Activated T-cell treated with anti-CD3 and anti-CD28 coated beads, Interleukin-2, amount 50 U/mL, for 1 hour (primary cell): ENCODE measurements around the gene TTC17.
"Not testable (repeated sequence)": the region's sequence is repeated elsewhere in the genome, so short reads cannot be mapped to it uniquely, and the experiment has no call there.

ENCODE experiments used
- DNase-seq: peaks from one replicate; pipeline ENCODE4 v3.0.0-alpha.2; 2020

The TTC17 gene

GRCh38 chr11:43358801-43359421 lies at the start of gene TTC17:
TTC17 (plus strand) TSS chr11:43358920; CDS start chr11:43358955, 35 bp downstream.
- peak; percentile 90 for DNase-seq

GRCh38 chr11:43311791-43312607 lies 46.7 kb upstream of the TTC17 start, which contains the start of gene API5:
API5 (plus strand) TSS chr11:43311996; CDS start chr11:43312128, 132 bp downstream.
- peak; percentile 89 for DNase-seq

DNA sequence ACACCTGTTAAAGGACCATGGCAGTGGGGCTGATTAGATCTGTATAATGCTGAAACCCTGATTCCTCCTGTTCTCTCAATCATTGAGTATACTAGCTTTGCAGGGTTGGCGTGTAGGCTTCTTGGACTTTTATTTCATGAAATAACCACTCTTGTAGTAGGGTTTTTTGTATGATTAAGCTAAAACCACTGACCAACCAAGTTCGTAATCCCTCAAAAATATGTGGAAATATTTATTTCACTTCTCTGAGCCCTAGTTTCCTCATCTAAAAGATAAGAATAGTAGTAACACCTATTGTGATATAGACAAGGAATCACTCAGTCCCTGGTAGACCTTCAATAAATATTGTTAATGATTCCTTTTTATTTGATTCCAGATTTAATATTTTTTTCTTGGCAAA lies 42.8 kb upstream of the TTC17 start:
- no peak for DNase-seq

DNA sequence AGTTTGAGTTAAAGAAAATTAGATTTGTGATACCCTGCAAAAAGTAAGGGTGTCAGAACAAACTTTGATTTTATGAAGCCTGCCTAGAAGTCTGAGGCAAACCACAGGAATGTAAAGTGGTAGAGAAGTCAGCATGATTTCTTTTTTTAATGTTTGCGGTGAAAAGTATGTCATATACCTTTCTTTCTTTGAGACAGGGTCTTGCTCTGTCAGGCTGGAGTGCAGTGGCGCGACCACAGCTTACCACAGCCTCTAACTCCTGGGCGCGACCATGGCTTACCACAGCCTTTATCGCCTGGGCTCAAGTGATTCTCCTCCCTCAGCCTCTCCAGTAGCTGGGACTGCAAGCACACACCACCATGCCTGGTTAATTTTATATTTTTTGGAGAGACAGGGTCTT lies 42.3 kb upstream of the TTC17 start:
- DNase-seq, result peak; percentile 21

DNA sequence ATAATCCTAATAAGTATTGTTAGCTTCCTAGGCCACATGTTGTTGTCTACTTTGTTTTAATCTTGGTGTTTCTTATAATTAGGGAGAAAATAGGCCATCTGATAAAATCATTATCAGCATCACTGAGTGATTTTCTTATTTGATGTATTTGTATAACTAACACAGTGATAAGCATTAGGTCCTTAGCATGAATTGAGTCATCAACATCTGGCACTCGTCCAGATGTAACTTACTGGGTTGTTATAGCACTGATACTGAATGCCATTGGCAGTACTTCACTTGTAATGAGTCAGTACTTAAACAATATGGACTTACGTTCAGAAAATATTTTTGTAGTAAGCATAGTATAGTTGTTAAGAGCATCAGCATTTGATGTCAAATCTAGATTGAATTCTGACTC lies 30.7 kb upstream of the TTC17 start:
- DNase-seq, result no peak

GRCh38 chr11:43328482-43328881 lies 30.2 kb upstream of the TTC17 start:
- DNase-seq, result no peak

DNA sequence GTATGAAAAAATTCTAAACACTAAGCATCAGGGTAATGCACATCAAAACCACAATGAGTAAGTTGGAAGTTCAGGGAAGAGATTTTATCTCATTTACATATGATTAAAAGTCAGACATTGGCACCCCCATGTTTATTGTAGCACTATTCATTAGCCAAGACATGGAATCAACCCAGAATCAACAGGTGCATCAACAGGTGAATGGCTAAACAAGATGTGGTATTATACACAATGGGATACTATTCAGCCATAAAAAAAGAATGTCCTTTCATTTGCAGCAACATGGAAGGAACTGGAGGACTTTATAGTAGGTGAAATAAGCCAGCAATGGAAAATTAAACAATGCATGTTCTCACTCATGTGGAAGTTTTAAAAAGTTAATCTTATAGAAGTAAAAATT lies 17.6 kb upstream of the TTC17 start:
- DNase-seq, result no peak

DNA sequence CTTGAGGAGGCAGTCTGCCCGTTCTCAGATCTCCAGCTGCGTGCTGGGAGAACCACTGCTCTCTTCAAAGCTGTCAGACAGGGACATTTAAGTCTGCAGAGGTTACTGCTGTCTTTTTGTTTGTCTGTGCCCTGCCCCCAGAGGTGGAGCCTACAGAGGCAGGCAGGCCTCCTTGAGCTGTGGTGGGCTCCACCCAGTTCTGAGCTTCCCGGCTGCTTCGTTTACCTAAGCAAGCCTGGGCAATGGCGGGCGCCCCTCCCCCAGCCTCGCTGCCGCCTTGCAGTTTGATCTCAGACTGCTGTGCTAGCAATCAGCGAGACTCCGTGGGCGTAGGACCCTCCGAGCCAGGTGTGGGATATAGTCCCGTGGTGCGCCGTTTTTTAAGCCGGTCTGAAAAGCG lies 7.3 kb upstream of the TTC17 start:
- not testable (repeated sequence) for DNase-seq

- no peak for DNase-seq
Observed at GRCh38 chr11:43354311-43354710, 4.4 kb upstream of the TTC17 start.

GRCh38 chr11:43356336-43356735 lies 2.4 kb upstream of the TTC17 start:
- no peak for DNase-seq

DNA sequence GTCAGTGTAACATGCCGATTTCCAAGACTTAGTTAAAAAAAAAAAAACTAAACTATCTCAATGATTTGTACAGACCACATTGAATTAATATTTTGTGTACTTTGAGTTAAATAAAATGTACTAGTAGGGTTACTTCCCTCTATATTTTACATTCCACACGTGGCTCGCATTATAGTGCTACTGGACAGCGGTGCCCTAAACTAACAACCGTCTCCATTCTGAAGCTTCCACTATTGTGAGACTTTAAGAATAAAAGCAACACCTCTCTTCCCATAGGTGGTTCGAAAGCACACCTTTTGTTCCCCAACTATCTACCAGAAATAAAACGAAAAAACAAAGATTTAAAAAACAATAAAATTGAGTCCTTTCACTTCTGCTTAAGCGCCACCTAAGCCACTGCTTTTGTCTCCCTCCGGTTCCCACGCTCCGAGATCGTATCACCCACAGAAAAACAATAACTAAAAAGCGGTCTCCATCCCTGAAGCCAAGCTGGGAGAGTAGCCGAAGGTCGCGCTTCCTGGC lies 380 bp upstream of the TTC17 start:
- no peak for DNase-seq

DNA sequence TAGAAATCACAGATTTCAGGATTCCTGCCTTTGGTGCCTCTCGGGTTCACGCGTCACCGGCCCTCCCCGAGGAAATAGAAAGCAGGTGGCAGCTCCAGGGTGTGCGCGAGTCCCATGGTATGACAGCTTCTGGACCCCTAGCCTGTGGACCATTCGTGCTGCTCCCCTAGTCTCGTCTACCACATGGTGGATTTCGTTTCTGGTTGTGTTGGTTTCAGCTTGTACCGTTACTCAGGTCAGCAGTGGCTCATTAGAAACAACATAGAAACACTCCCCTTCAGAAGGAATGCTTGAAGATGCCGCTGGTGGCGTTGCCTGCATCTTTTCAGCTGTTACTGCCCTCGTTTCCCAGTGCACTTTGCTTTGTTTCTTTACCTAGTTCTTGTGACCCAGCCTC lies 700 bp downstream of the TTC17 start:
- no peak for DNase-seq

DNA sequence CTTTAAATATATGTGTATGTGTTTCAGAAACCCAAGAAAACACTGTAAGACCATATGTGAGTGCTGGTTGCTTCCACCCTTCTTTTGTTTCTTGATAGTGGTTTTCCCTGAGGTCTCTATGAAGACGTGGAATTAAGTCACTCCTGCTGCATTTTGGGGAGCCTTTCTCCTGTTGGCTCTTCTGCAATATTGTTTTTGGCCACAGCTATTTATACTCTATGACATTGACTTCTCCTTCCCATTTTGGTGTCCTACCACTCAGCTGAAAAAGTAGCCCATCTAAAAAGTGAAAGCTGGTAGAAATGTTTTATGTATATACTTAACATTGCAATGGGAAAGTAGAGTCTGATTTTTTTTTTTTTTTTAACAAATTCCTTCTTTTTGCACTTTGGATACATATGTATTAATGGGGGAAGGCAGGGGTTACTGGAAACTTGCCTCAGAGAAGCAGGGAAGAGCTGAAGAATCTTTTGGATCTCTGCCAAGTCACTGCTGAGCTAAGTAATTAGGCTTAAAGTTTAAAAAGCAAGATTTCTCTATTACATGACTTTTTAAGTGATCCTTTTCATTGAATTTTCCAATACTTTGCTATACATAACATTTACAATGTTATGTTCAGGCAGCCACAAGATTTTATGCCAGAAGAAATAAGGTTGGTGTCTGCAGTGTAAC lies 1.8 kb downstream of the TTC17 start:
- DNase-seq, result no peak

DNA sequence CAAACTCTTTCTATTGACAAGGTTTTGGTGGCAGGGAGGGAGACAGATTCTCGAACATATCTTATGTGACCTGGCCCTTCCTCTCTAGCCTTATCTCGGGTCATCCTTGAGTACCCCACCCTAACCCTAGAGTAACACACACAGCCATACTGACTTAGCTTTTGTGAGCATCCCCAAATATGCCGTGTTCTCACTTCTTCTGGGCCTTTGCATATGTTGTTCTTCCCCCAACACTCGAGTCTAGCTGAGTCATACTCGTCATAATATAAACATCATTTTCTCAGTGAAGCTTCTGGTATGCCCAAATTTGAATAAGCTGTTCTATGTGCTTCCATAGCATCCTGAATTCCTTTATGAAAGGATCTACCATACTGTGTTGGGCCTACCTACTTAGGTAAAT lies 8.0 kb downstream of the TTC17 start:
- DNase-seq, result no peak

DNA sequence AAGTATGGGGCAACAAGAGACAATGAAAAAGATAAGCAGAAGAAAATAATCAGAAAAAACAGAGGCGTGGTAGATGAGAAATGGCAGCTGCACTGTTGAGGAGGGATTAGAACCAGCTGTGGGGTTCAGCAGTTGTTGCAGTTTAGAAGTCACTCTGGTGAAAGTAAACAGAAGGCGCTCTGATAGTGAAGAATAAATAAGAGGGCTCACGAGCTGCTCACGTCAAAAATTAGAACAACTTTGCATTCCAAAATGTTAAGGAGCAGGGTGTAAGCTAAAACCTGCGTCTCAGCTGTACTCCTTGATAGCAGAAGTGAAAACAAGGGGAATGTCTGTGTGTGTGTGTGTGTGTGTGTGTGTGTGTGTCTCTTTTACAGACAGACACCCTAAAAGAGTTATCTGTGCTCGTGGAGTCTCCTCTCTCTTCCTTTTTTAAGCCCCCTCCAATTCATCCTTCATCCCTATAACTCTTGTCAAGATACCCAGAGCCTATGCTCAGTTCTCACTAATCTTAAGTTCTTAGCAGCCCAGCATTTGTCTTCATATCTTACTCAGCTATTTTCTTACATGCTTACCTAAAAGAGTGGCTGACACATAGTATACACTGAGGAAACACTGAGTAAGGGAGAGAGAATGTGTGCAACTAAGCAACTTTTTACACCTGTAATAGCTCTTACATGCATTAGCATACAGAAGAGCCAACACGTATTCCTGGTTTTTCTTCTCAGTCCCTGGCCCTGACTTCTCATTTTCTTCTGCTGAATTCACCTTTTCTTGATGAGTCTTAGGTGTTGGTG lies 8.9 kb downstream of the TTC17 start:
- no peak for DNase-seq

GRCh38 chr11:43376065-43376464 lies 17.3 kb downstream of the TTC17 start:
- DNase-seq, result no peak

DNA sequence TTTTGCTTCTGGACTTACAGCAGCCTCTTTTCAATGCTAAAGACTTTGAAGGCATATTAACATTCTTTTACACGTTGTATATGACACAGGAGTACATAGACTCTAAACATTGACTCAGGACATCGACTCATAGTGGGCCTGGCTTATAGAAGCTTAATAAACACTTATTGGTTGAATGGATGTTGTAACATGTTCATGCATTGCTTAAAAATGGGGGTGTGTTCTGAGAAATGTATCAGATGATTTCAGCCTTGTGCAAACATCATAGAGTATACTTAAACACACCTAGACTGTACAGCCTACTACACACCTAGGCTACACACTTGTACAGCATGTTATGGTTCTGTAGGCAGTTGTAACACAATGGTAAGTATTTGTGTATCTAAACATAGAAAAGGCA lies 17.9 kb downstream of the TTC17 start:
- DNase-seq, result no peak

DNA sequence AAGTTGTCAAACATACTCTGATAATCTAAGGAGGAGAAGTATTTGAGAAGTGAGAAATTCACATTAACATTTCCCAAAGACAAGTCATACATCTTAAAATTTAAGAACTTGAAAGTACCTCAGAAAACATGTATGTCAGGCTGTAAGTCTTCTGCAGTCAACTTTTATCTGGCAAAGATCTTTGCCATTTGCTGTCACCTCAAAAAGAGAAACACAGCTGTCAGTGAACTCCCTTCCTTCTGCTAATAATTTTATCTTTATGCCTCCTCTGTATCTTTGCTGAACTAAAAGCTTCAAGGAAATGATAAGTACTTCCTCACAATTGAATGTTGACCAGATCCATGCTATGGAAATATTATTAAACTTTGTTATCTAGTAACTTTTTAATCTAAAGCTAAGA lies 18.7 kb downstream of the TTC17 start:
- DNase-seq, result no peak

DNA sequence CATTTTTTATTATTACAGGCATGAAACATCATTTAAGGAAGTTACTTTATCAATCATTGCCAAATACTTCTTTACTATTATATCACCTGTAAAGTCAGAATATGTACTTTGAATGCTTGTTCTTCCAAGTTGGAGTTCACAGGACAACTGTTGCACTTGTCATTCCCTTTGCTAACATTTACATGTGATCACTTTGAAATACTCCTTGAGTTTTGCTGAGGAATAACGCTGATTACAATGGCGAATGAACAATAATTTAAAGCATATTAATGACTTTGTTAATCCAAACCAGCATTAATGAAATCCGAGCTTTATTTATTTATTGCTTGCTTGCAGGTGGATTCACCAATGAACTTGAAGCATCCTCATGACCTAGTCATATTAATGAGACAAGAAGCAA lies 20.2 kb downstream of the TTC17 start:
- DNase-seq, result no peak

- no peak for DNase-seq
Observed at GRCh38 chr11:43381802-43382201, 23.1 kb downstream of the TTC17 start.

- no peak for DNase-seq
Observed at GRCh38 chr11:43382614-43383013, 23.9 kb downstream of the TTC17 start.

DNA sequence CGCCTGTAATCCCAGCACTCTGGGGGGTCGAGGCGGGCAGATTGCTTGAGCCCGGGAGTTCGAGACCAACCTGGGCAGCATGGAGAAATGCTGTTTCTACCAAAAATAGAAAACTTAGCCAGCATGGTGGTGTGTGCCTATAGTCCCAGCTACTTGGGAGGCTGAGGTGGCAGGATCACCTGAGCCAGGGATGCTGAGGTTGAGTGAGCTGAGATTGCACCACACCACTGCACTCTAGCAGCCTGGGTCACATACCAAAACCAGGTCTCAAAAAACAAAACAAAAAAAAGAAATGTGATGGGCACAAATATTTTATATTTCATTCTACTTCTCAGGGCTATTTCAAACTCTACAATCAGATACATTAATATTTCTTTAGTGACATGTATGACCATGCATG lies 25.7 kb downstream of the TTC17 start:
- DNase-seq, result no peak

- no peak for DNase-seq
Observed at GRCh38 chr11:43392713-43393112, 34.0 kb downstream of the TTC17 start.
